NT2/D1 (cell line): ENCODE measurements around the gene GBP7.
"Not testable (repeated sequence)": the region's sequence is repeated elsewhere in the genome, so short reads cannot be mapped to it uniquely, and the experiment has no call there.

ENCODE experiments used
- DNase-seq: peaks from one replicate; pipeline ENCODE4 v3.0.0-alpha.2; 2011; ENCODE audit warnings: low read depth, low spot score
- H3K27me3 ChIP-seq: 2 replicates; pipeline ENCODE4 v1.6.0; 2011; ENCODE audit warnings: mild to moderate bottlenecking; ENCODE audit not compliant: insufficient read length, insufficient read depth
- H3K36me3 ChIP-seq: 2 replicates; pipeline ENCODE4 v1.6.1; 2011; ENCODE audit warnings: mild to moderate bottlenecking, low read length, mixed read lengths; ENCODE audit not compliant: insufficient read depth, insufficient read length
- H3K4me1 ChIP-seq: 2 replicates; pipeline ENCODE4 v1.5.1; 2011; ENCODE audit not compliant: insufficient read depth, insufficient read length
- H3K4me3 ChIP-seq: 2 replicates; pipeline ENCODE4 v1.5.1; 2011; ENCODE audit warnings: low read depth; ENCODE audit not compliant: insufficient read length
- H3K9ac ChIP-seq: 2 replicates; pipeline ENCODE4 v1.6.0; 2011; ENCODE audit warnings: low read depth; ENCODE audit not compliant: insufficient read length
- H3K9me3 ChIP-seq: 2 replicates; pipeline ENCODE4 v1.5.1; 2011; ENCODE audit warnings: mild to moderate bottlenecking, low read length; ENCODE audit not compliant: insufficient read depth
- SUZ12 ChIP-seq: IDR thresholded peaks from 2 replicates; pipeline ENCODE4 v1.6.1; 2011; ENCODE audit not compliant: insufficient read length, insufficient read depth; ENCODE audit errors: extremely low read depth
- YY1 ChIP-seq: IDR thresholded peaks from 2 replicates; pipeline ENCODE4 v1.6.1; 2011; ENCODE audit not compliant: insufficient read length, insufficient read depth
- ZNF274 ChIP-seq: IDR thresholded peaks from 2 replicates; pipeline ENCODE4 v1.6.1; 2011; ENCODE audit warnings: mild to moderate bottlenecking, low read depth, low read length

Gene GBP7

DNA sequence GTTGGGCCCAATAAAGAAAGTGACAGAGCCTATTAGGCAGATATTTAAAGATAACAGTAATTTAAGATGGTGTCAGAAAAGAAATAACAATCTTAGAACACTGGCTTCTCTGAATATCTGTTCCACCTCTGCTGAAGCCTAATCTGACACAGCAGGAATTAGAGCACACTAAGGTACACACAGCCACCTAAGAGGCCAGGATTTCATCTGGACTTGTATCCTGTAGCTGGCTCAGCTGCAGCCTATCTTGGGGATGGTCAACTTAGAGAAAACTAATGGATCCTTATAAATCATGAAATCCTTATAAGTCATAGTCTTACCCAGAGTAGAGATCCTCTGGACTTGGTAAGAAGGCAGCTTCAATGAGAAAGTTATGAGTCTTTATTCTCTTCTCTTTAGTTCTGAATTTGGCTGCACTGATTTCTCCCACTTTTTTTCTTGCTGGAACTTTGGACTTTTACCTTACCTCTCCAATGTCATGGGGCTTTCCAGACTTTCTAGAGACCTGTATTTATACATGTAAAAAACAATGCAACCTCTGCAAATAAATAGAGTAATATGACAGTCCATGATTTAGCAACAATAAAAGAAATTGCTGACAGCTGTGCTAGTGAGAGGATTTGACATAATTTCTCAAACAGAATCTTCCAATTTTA lies at the start of gene GBP7:
Gene GBP7 (minus strand): TSS at position 403 of the 656 bp plus-strand sequence. CDS start 4,068 bp downstream, outside the sequence.
- Histone ChIP-seq H3K36me3 (no peaks in the 10 kb centered on the region), H3K27me3 (no peaks in the 10 kb centered on the region), H3K4me1 (no peaks in the 10 kb centered on the region), H3K4me3 (no peak within 1 kb of the TSS), H3K9me3 (no peaks in the 10 kb centered on the region), H3K9ac (no peak within 1 kb of the TSS)
- DNase-seq: no peak
- TF ChIP-seq YY1 (no peak), ZNF274 (no peak), SUZ12 (no peak)

- H3K36me3 ChIP-seq: no peaks in the 10 kb centered on the region
- no peaks in the 10 kb centered on the region for H3K27me3 ChIP-seq
- H3K4me3 ChIP-seq: no peak overlapping the region
- no peak overlapping the region for H3K9ac ChIP-seq
- H3K4me1 ChIP-seq: no peaks in the 10 kb centered on the region
- no peak for DNase-seq
- TF ChIP-seq ZNF274: no peak
- no peak for TF ChIP-seq YY1
- TF ChIP-seq SUZ12: no peak
- peaks cover 7% of the 10 kb centered on the region; the same call in 1 of the 2 replicates for H3K9me3 ChIP-seq
Measured at GRCh38 chr1:89221341-89221740, 45.5 kb upstream of the GBP7 start.

DNA sequence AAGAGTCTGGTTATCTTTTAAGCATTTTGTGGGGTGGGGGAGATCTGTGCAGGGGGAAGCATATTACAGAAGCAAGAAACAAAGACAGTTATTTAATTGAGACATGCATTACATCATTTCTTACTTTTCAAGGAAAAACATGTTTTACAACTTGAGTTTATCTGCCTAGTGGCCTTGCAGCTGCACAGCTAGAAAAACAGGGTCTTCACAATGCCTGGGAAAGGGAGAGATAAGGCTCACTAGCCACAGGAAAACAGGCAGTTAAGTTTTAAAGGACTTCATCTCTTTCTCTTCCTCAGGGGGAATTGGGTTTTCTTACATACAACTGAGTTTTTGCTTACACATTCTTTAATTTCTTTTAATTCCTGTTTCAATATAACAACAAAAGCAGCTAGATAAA lies 44.0 kb upstream of the GBP7 start:
- not testable (repeated sequence) for H3K9ac ChIP-seq, H3K4me1 ChIP-seq, H3K36me3 ChIP-seq, H3K27me3 ChIP-seq, H3K4me3 ChIP-seq, DNase-seq, H3K9me3 ChIP-seq

GRCh38 chr1:89218941-89219340 lies 43.1 kb upstream of the GBP7 start:
- not testable (repeated sequence) for H3K9ac ChIP-seq, H3K4me1 ChIP-seq, DNase-seq, H3K4me3 ChIP-seq, H3K36me3 ChIP-seq, H3K27me3 ChIP-seq, H3K9me3 ChIP-seq

GRCh38 chr1:89213347-89213746 lies 37.5 kb upstream of the GBP7 start:
- no peaks in the 10 kb centered on the region for H3K4me1 ChIP-seq
- H3K36me3 ChIP-seq: no peaks in the 10 kb centered on the region
- DNase-seq: no peak
- H3K4me3 ChIP-seq: no peak overlapping the region
- H3K27me3 ChIP-seq: no peaks in the 10 kb centered on the region
- TF ChIP-seq SUZ12 (no peak), ZNF274 (no peak), YY1 (no peak)
- H3K9me3 ChIP-seq: peaks cover 50% of the 10 kb centered on the region
- H3K9ac ChIP-seq: no peak overlapping the region

GRCh38 chr1:89211035-89211634 lies 35.3 kb upstream of the GBP7 start:
- Histone ChIP-seq H3K9me3 (peaks cover 49% of the 10 kb centered on the region), H3K27me3 (no peaks in the 10 kb centered on the region), H3K4me1 (no peaks in the 10 kb centered on the region), H3K9ac (no peak overlapping the region), H3K4me3 (no peak overlapping the region), H3K36me3 (no peaks in the 10 kb centered on the region)
- no peak for DNase-seq
- no peak for TF ChIP-seq YY1
- TF ChIP-seq ZNF274: no peak
- no peak for TF ChIP-seq SUZ12

- Histone ChIP-seq H3K4me1 (no peaks in the 10 kb centered on the region), H3K9ac (no peak overlapping the region), H3K27me3 (no peaks in the 10 kb centered on the region), H3K4me3 (no peak overlapping the region), H3K36me3 (no peaks in the 10 kb centered on the region), H3K9me3 (peaks cover 48% of the 10 kb centered on the region)
- DNase-seq: no peak
- no peak for TF ChIP-seq ZNF274
Measured at GRCh38 chr1:89206373-89206772, 30.6 kb upstream of the GBP7 start.

DNA sequence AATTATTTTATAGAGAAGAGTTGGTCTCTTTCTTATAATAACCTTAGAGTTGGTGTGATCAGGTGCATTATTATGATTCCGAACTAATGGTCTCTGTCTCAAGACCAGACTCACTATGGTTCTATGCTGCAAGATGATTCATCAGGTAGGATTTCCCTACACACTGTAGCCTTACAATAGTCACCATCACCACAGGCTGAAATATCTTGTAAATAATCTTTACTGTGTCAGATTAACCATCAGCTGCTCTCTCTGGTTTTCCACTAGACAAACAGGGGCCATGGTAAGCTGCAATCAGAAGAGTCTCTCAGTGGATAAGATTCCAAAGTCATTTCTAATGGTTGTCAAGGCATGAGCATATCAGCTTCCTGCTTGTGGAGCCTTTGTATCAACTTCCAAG lies 27.4 kb upstream of the GBP7 start:
- H3K27me3 ChIP-seq: no peaks in the 10 kb centered on the region
- H3K4me3 ChIP-seq: no peak overlapping the region
- H3K9me3 ChIP-seq: peaks cover 23% of the 10 kb centered on the region
- H3K4me1 ChIP-seq: no peaks in the 10 kb centered on the region
- H3K36me3 ChIP-seq: no peaks in the 10 kb centered on the region
- TF ChIP-seq SUZ12: no peak
- no peak for TF ChIP-seq YY1
- no peak for TF ChIP-seq ZNF274
- no peak overlapping the region for H3K9ac ChIP-seq
- no peak for DNase-seq
